H1 (cell line): ENCODE data around the gene LRRTM4.

Source experiments
- CBX5 ChIP-seq: fragments of 300-800, 300-1000 bp; sonication (generic); IDR thresholded peaks from 2 replicates; pipeline ENCODE4 v1.7.1; 2016; ENCODE audit warnings: antibody characterized with exemption, low read length, low read depth
- EGR1 ChIP-seq: IDR thresholded peaks from 2 replicates; pipeline ENCODE4 v1.6.1; 2011; ENCODE audit warnings: low read depth, low read length, borderline replicate concordance
- EZH2 ChIP-seq: fragments of 200-600 bp; sonication (generic); IDR thresholded peaks from 2 replicates; pipeline ENCODE4 v1.7.1; 2012; ENCODE audit warnings: low read depth, mild to moderate bottlenecking, moderate library complexity, low read length, inconsistent platforms; ENCODE audit not compliant: severe bottlenecking
- JUND ChIP-seq: IDR thresholded peaks from 2 replicates; pipeline ENCODE4 v1.6.1; 2011; ENCODE audit warnings: mild to moderate bottlenecking, improper control_type of control experiment, low read length
- POLR2A ChIP-seq, 2 experiments: IDR thresholded peaks; 1 replicate in 1 of 2; 2 replicates in 1 of 2; pipeline ENCODE4 v1.6.1; 2011; ENCODE audit warnings: low read depth in 2 of 2, low read length in 2 of 2, mild to moderate bottlenecking in 2 of 2; ENCODE audit errors: control extremely low read depth in 1 of 2
- RAD21 ChIP-seq, 2 experiments: IDR thresholded peaks in 1 of 2; conservative IDR thresholded peaks in 1 of 2; 2 replicates each; pipeline ENCODE4 v1.6.1; 2011; ENCODE audit warnings: low read depth in 2 of 2, low read length in 2 of 2, improper control_type of control experiment in 1 of 2, inconsistent platforms in 1 of 2, mild to moderate bottlenecking in 1 of 2, moderate library complexity in 1 of 2
- ZNF274 ChIP-seq: IDR thresholded peaks from 2 replicates; pipeline ENCODE4 v1.7.0; 2012; ENCODE audit warnings: low read length, borderline replicate concordance; ENCODE audit errors: extremely low read depth
- TF ChIP-seq, protein P1 (sequence below), 3 experiments: IDR thresholded peaks; 1 replicate in 2 of 3; 2 replicates in 1 of 3; pipeline versions ENCODE4 v1.5.1 to v1.6.1; 2011; ENCODE audit warnings: low read length in 3 of 3, mild to moderate bottlenecking in 3 of 3, inconsistent platforms in 2 of 3, low read depth in 1 of 3, moderate library complexity in 1 of 3; ENCODE audit not compliant: insufficient read depth in 1 of 3; ENCODE audit errors: control extremely low read depth in 1 of 3

DNA sequence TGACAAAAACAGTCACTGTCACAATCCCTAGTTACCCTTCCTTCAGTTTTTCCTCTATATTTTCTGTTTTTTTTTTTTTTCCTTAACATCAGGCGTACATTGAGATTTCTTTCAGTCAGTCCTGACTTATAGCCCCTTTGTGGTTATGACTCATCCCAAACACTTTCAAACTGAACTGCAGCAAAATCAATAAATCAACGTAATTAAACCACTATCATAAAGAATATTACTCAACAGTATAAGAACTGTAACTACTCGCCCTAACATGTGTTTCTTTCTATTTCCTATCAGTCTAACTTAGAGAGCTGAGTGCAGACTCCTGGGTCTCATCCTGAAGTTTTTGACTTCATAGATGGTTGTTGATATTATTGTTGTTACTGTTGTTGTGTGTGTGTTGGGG is 523.5 kb downstream of the LRRTM4 start:
- no peak for TF ChIP-seq JUND
- no peak for TF ChIP-seq ZNF274
- TF ChIP-seq POLR2A (IDR thresholded peaks at IDR 0.05; ENCODE audit: control extremely low read depth in 1 of 2, low read depth in 2 of 2, low read length in 2 of 2), result no peak
- TF ChIP-seq, protein P1, sequence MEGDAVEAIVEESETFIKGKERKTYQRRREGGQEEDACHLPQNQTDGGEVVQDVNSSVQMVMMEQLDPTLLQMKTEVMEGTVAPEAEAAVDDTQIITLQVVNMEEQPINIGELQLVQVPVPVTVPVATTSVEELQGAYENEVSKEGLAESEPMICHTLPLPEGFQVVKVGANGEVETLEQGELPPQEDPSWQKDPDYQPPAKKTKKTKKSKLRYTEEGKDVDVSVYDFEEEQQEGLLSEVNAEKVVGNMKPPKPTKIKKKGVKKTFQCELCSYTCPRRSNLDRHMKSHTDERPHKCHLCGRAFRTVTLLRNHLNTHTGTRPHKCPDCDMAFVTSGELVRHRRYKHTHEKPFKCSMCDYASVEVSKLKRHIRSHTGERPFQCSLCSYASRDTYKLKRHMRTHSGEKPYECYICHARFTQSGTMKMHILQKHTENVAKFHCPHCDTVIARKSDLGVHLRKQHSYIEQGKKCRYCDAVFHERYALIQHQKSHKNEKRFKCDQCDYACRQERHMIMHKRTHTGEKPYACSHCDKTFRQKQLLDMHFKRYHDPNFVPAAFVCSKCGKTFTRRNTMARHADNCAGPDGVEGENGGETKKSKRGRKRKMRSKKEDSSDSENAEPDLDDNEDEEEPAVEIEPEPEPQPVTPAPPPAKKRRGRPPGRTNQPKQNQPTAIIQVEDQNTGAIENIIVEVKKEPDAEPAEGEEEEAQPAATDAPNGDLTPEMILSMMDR (IDR thresholded peaks at IDR 0.05; ENCODE audit: control extremely low read depth in 1 of 3, insufficient read depth in 1 of 3, low read depth in 1 of 3, low read length in 3 of 3), result no peak
- no peak for TF ChIP-seq RAD21 (IDR thresholded peaks at IDR 0.05 in 1 of 2, conservative IDR thresholded peaks at IDR 0.05 in 1 of 2; ENCODE audit: low read depth in 2 of 2, low read length in 2 of 2)
- TF ChIP-seq EZH2, result no peak
- TF ChIP-seq CBX5, result no peak
- TF ChIP-seq EGR1, result no peak
